OCI-LY1 (cell line): ENCODE measurements around the gene INTS15.

Source experiments
- H2AFZ ChIP-seq: fragments of 200-600 bp; sonication (generic), shearing (Covaris generic); 2 replicates; pipeline ENCODE4 v1.6.0; 2014; ENCODE audit warnings: antibody characterized with exemption, mild to moderate bottlenecking, low read length
- H3F3A ChIP-seq: fragments of 200-600 bp; sonication (generic), shearing (Covaris generic); 2 replicates; pipeline ENCODE4 v1.6.0; 2014; ENCODE audit warnings: mild to moderate bottlenecking, antibody characterized with exemption, low read length, moderate library complexity; ENCODE audit not compliant: insufficient read depth
- H3K27ac ChIP-seq: fragments of 200-600 bp; sonication (generic); 2 replicates; pipeline ENCODE4 v1.5.1; 2014; ENCODE audit warnings: low read length, mixed run types, mild to moderate bottlenecking, low read depth; ENCODE audit not compliant: poor library complexity, severe bottlenecking
- H3K27me3 ChIP-seq: fragments of 200-600 bp; sonication (generic); 2 replicates; pipeline ENCODE4 v1.6.0; 2014; ENCODE audit warnings: antibody characterized with exemption, mild to moderate bottlenecking, low read length, moderate library complexity; ENCODE audit not compliant: insufficient read depth
- H3K36me3 ChIP-seq: fragments of 200-600 bp; sonication (generic); 2 replicates; pipeline ENCODE4 v1.6.1; 2014; ENCODE audit warnings: mild to moderate bottlenecking, antibody characterized with exemption, low read length, moderate library complexity, mixed read lengths; ENCODE audit not compliant: insufficient read depth
- H3K4me1 ChIP-seq: fragments of 200-600 bp; sonication (generic); 2 replicates; pipeline ENCODE4 v1.5.1; 2014; ENCODE audit warnings: mild to moderate bottlenecking, low read length, moderate library complexity; ENCODE audit not compliant: insufficient read depth, severe bottlenecking
- H3K4me2 ChIP-seq: fragments of 200-600 bp; sonication (generic), shearing (Covaris generic); 2 replicates; pipeline ENCODE4 v1.6.1; 2014; ENCODE audit warnings: low read length
- H3K4me3 ChIP-seq: fragments of 200-600 bp; sonication (generic); 2 replicates; pipeline ENCODE4 v1.5.1; 2014; ENCODE audit warnings: low read length, low read depth, mild to moderate bottlenecking, mixed read lengths; ENCODE audit not compliant: poor library complexity, severe bottlenecking
- H3K79me2 ChIP-seq: fragments of 200-600 bp; shearing (Covaris generic); 2 replicates; pipeline ENCODE4 v1.6.1; 2016; ENCODE audit warnings: mixed run types, low read length, mixed read lengths; ENCODE audit not compliant: insufficient read depth
- H3K9ac ChIP-seq: fragments of 200-600 bp; sonication (generic), shearing (Covaris generic); 2 replicates; pipeline ENCODE4 v1.6.1; 2014; ENCODE audit warnings: mild to moderate bottlenecking, low read length, mixed read lengths
- H3K9me2 ChIP-seq: fragments of 200-600 bp; sonication (generic), shearing (Covaris generic); 2 replicates; pipeline ENCODE4 v1.6.1; 2014; ENCODE audit warnings: low read depth, mild to moderate bottlenecking, low read length, mixed read lengths
- H3K9me3 ChIP-seq: fragments of 200-600 bp; shearing (Covaris generic); 2 replicates; pipeline ENCODE4 v1.6.1; 2014; ENCODE audit warnings: low read length, mixed read lengths
- H4K20me1 ChIP-seq: fragments of 200-600 bp; sonication (generic), shearing (Covaris generic); 2 replicates; pipeline ENCODE4 v1.6.0; 2016; ENCODE audit warnings: mild to moderate bottlenecking, low read length; ENCODE audit not compliant: insufficient read depth
- EZH2 ChIP-seq: fragments of 200-600 bp; sonication (generic), shearing (Covaris generic); IDR thresholded peaks from 2 replicates; pipeline ENCODE4 v1.8.0; 2017; ENCODE audit warnings: borderline replicate concordance, mixed run types, mild to moderate bottlenecking, antibody characterized with exemption, low read length, moderate library complexity, mixed read lengths
- TF ChIP-seq, protein P1 (sequence below): fragments of 200-600 bp; sonication (generic), shearing (Covaris generic); IDR thresholded peaks from 2 replicates; pipeline ENCODE4 v1.5.1; 2017; ENCODE audit warnings: mild to moderate bottlenecking, antibody characterized with exemption, low read length, moderate library complexity, mixed read lengths

The INTS15 gene

DNA sequence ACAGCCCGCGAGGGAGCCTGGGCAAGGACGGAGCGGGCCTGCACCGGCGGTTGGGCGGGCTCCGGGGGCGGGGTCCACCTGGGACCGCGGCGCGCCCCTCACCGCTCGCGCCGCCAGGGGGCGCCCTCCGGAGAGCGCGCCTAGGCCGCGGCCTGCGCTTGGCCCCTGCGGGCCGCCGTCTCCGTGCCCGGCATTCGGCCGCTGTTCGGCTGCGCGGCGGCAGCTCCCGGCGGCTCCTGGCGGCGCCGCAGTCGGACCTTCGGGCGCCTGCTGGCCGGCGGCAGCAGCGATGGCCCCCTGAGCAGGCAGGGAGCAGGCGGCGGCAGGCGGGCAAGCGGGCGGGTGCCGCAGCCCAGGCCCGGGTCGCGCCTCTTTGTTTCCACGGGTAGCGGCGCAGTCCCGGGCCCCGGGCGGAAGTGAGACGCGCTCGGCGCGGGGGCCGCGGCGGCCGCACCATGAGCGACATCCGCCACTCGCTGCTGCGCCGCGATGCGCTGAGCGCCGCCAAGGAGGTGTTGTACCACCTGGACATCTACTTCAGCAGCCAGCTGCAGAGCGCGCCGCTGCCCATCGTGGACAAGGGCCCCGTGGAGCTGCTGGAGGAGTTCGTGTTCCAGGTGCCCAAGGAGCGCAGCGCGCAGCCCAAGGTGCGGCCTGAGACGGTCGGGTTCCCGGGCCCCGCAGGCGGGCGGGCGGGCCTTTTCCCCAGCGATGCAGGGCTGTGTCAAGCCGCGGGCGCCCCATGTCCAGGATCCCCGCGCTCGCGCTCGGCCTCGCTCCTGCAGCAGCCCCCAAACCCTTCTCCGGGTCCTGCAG lies at the start of gene INTS15:
TSS of gene INTS15 (plus strand) at position 193 of the 816 bp plus-strand sequence. CDS start at position 456, 263 bp downstream.
- Histone ChIP-seq H3K9me2 (no peaks in the 10 kb centered on the region), H3K4me1 (peaks cover 19% of the 10 kb centered on the region), H3K27me3 (no peaks in the 10 kb centered on the region), H3K79me2 (no peaks in the 10 kb centered on the region), H2AFZ (0 out of 2 replicates have a peak within 1 kb of the TSS, but pooled peaks have one; percentile 37), H3F3A (no peaks in the 10 kb centered on the region), H3K27ac (peak within 1 kb of the TSS; percentile 68), H3K4me2 (peak within 1 kb of the TSS; percentile 90), H4K20me1 (no peaks in the 10 kb centered on the region), H3K9me3 (no peaks in the 10 kb centered on the region), H3K9ac (peak within 1 kb of the TSS; percentile 88), H3K36me3 (peaks cover 61% of the 10 kb centered on the region), H3K4me3 (peak within 1 kb of the TSS; percentile 87)
- TF ChIP-seq, protein P1, sequence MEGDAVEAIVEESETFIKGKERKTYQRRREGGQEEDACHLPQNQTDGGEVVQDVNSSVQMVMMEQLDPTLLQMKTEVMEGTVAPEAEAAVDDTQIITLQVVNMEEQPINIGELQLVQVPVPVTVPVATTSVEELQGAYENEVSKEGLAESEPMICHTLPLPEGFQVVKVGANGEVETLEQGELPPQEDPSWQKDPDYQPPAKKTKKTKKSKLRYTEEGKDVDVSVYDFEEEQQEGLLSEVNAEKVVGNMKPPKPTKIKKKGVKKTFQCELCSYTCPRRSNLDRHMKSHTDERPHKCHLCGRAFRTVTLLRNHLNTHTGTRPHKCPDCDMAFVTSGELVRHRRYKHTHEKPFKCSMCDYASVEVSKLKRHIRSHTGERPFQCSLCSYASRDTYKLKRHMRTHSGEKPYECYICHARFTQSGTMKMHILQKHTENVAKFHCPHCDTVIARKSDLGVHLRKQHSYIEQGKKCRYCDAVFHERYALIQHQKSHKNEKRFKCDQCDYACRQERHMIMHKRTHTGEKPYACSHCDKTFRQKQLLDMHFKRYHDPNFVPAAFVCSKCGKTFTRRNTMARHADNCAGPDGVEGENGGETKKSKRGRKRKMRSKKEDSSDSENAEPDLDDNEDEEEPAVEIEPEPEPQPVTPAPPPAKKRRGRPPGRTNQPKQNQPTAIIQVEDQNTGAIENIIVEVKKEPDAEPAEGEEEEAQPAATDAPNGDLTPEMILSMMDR, result peak; percentile 37
- TF ChIP-seq EZH2, result no peak

DNA sequence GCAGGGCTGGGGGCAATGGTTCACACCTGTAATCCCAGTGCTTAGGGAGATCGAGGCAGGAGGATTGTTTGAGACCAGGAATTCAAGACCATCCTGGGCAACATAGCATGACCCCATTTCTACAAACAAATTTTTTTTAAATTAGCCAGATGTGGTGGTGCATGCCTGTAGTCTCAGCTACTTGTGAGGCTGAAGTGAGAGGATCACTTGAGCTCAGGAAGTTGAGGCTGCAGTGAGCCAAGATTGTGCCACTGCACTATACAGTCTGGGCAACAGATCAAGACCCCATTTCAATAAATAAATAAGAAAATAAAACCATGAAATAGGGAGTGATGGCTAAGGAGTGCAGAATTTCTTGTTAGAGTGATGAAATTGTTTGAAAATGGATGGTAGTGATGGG lies 47.5 kb upstream of the INTS15 start:
- Histone ChIP-seq H3K36me3 (no peaks in the 10 kb centered on the region), H3K9me3 (no peaks in the 10 kb centered on the region), H3K4me2 (no peak overlapping the region), H4K20me1 (no peaks in the 10 kb centered on the region), H3K27me3 (no peaks in the 10 kb centered on the region), H3K9me2 (no peaks in the 10 kb centered on the region), H3F3A (no peaks in the 10 kb centered on the region), H2AFZ (no peak overlapping the region), H3K4me3 (no peak overlapping the region), H3K27ac (no peak overlapping the region), H3K79me2 (no peaks in the 10 kb centered on the region), H3K4me1 (peaks cover 7% of the 10 kb centered on the region), H3K9ac (no peak overlapping the region)
- TF ChIP-seq, protein P1, result no peak
- TF ChIP-seq EZH2, result no peak

DNA sequence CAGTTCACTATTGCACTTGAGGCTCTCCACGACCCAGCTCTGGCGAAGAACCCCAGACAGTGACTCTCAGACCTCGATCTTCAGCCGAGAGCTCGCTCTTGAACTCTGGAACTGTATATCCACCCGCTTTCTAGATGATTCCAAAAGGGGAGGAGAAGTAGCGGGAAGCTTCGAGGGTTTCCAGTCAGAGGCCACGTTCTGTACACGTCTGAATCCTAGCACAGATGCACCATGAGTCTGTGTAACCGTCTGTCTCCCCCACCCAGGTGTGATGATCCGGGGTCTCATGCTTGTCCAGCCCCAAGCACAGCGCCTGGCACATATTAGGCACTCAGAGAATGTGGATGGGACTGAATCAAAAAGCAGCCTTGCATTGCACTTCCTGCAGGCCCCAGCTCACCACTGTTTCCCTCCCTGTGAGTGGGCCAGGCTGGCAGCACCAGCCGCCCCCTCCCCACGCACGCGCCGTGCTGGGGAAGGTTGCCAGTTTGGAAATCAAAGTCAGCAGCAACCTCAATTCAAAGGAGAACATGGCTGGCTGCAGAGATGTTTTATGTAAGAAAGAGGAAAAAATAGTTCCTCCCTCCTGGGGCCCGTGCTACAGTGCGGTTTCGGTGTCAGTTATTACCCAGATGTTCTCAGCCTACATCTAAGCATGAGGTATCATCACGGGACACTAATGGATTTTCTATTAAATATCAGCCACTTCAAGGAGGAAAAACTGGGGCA lies 44.3 kb upstream of the INTS15 start:
- Histone ChIP-seq H4K20me1 (no peaks in the 10 kb centered on the region), H3K4me3 (no peak overlapping the region), H3K4me1 (peaks cover 7% of the 10 kb centered on the region), H3K4me2 (no peak overlapping the region; the same call in 1 of the 2 replicates), H3K9me3 (no peaks in the 10 kb centered on the region), H3K9ac (no peak overlapping the region), H3K27me3 (no peaks in the 10 kb centered on the region), H3K36me3 (no peaks in the 10 kb centered on the region), H2AFZ (no peak overlapping the region), H3K79me2 (no peaks in the 10 kb centered on the region), H3K9me2 (no peaks in the 10 kb centered on the region), H3F3A (no peaks in the 10 kb centered on the region), H3K27ac (no peak overlapping the region)
- no peak for TF ChIP-seq EZH2
- TF ChIP-seq, protein P1, result no peak
